IMR-90 (cell line): ENCODE results near the gene MRPL58. TPM values are rescaled to one million over a fixed set of nuclear protein-coding genes. Genes with fewer than 3 reads are reported as not detected.

Source experiments
- ATAC-seq: fragments of 200-7000 bp; cut with Tn5 transposase; 2 replicates; pipeline ENCODE4 v1.9.1; 2020; ENCODE audit warnings: low read depth, mild to moderate bottlenecking, moderate library complexity
- BruUV-seq: library from RNA; stranded (reverse); fragments of 400-500 nt; replicated peaks from 2 replicates; lab custom pipeline; 2021; lab: Mats Ljungman, UMichigan
- CTCF ChIA-PET: fragments of 300-600 bp; formaldehyde crosslinking; extraction: SDS; loops from one replicate; lab custom pipeline; 2021; ENCODE audit warnings: antibody characterized with exemption; lab: Yijun Ruan, JAX
- POLR2A ChIA-PET: fragments of 300-600 bp; sonication (Branson Sonifier 250); formaldehyde crosslinking; loops from one replicate; lab custom pipeline; 2022; ENCODE audit warnings: antibody characterized with exemption; ENCODE audit not compliant: unreplicated experiment; lab: Charles Lee
- DNase-seq: peaks from one replicate; pipeline ENCODE4 v3.0.0; 2013
- H2AFZ ChIP-seq: replicated peaks from 2 replicates; pipeline ENCODE3; 2013; ENCODE audit warnings: low read length, mild to moderate bottlenecking; ENCODE audit not compliant: poor library complexity
- H2AK5ac ChIP-seq: 2 replicates; pipeline ENCODE4 v1.6.1; 2013; ENCODE audit warnings: low read depth, low read length, inconsistent platforms
- H2AK9ac ChIP-seq: replicated peaks from 2 replicates; pipeline ENCODE3; 2013; ENCODE audit warnings: mild to moderate bottlenecking, low read depth, low read length, moderate library complexity; ENCODE audit not compliant: poor library complexity
- H2BK120ac ChIP-seq: 2 replicates; pipeline ENCODE4 v1.6.1; 2013; ENCODE audit warnings: low read depth, low read length, inconsistent platforms
- H2BK15ac ChIP-seq: 3 replicates; pipeline ENCODE4 v1.6.1; 2013; ENCODE audit warnings: low read depth, low read length, inconsistent platforms
- H2BK20ac ChIP-seq: 2 replicates; pipeline ENCODE4 v1.6.1; 2013; ENCODE audit warnings: low read depth, mild to moderate bottlenecking, inconsistent platforms, low read length, moderate library complexity
- H2BK5ac ChIP-seq: 2 replicates; pipeline ENCODE4 v1.6.1; 2013; ENCODE audit warnings: mild to moderate bottlenecking, low read depth, low read length, inconsistent platforms; ENCODE audit not compliant: poor library complexity, severe bottlenecking
- H3K14ac ChIP-seq: replicated peaks from 2 replicates; pipeline ENCODE4 v1.6.1; 2013; ENCODE audit warnings: low read depth, low read length, inconsistent platforms
- H3K18ac ChIP-seq: 2 replicates; pipeline ENCODE4 v1.6.1; 2013; ENCODE audit warnings: low read depth, low read length, control low read depth
- H3K23ac ChIP-seq: 2 replicates; pipeline ENCODE4 v1.6.1; 2013; ENCODE audit warnings: low read depth, low read length, inconsistent platforms
- H3K27ac ChIP-seq: 2 replicates; pipeline ENCODE4 v1.5.1; 2013; ENCODE audit warnings: mild to moderate bottlenecking, control low read depth, low read length; ENCODE audit not compliant: insufficient read depth
- H3K27me3 ChIP-seq: 2 replicates; pipeline ENCODE4 v1.6.1; 2013; ENCODE audit warnings: low read length; ENCODE audit not compliant: control insufficient read depth, insufficient read depth
- H3K36me3 ChIP-seq: 2 replicates; pipeline ENCODE4 v1.6.1; 2013; ENCODE audit warnings: low read length, mixed read lengths; ENCODE audit not compliant: control insufficient read depth, insufficient read depth
- H3K4ac ChIP-seq: 2 replicates; pipeline ENCODE4 v1.6.1; 2013; ENCODE audit warnings: low read depth, low read length, inconsistent platforms
- H3K4me1 ChIP-seq: 2 replicates; pipeline ENCODE4 v1.6.1; 2013; ENCODE audit warnings: low read length, mixed read lengths; ENCODE audit not compliant: control insufficient read depth, insufficient read depth
- H3K4me2 ChIP-seq: 2 replicates; pipeline ENCODE4 v1.6.1; 2013; ENCODE audit warnings: low read depth, mild to moderate bottlenecking, control low read depth, low read length, moderate library complexity
- H3K4me3 ChIP-seq: 2 replicates; pipeline ENCODE4 v1.5.1; 2013; ENCODE audit warnings: low read depth, mild to moderate bottlenecking, control low read depth, low read length, moderate library complexity; ENCODE audit not compliant: insufficient read depth
- H3K56ac ChIP-seq: 2 replicates; pipeline ENCODE4 v1.6.1; 2013; ENCODE audit warnings: low read length, inconsistent platforms; ENCODE audit not compliant: insufficient read depth; ENCODE audit errors: extremely low read depth
- H3K79me1 ChIP-seq, 2 experiments: 2 replicates each; pipeline ENCODE4 v1.6.1; 2013; ENCODE audit warnings: low read length in 2 of 2, inconsistent platforms in 1 of 2, low read depth in 1 of 2
- H3K9ac ChIP-seq: 2 replicates; pipeline ENCODE4 v1.6.1; 2013; ENCODE audit warnings: low read depth, low read length, control low read depth
- H3K9me1 ChIP-seq: 2 replicates; pipeline ENCODE4 v1.6.1; 2013; ENCODE audit warnings: low read length, inconsistent platforms; ENCODE audit not compliant: insufficient read depth
- H3K9me3 ChIP-seq: 2 replicates; pipeline ENCODE4 v1.6.1; 2013; ENCODE audit warnings: low read length; ENCODE audit not compliant: control insufficient read depth, insufficient read depth
- H4K20me1 ChIP-seq: 2 replicates; pipeline ENCODE4 v1.6.1; 2013; ENCODE audit warnings: low read length, inconsistent platforms; ENCODE audit not compliant: insufficient read depth
- H4K5ac ChIP-seq: 2 replicates; pipeline ENCODE4 v1.6.1; 2013; ENCODE audit warnings: mild to moderate bottlenecking, low read depth, low read length, control low read depth
- H4K8ac ChIP-seq, 2 experiments: 2 replicates each; pipeline ENCODE4 v1.6.1; 2013; ENCODE audit warnings: low read depth in 2 of 2, low read length in 2 of 2, control low read depth in 1 of 2, inconsistent platforms in 1 of 2
- H4K91ac ChIP-seq: 2 replicates; pipeline ENCODE4 v1.6.1; 2013; ENCODE audit warnings: low read depth, low read length, inconsistent platforms; ENCODE audit not compliant: insufficient read depth
- BHLHE40 ChIP-seq: fragments of 150-350 bp; IDR thresholded peaks from 2 replicates; pipeline ENCODE4 v1.6.1; 2016; ENCODE audit warnings: mild to moderate bottlenecking, low read depth, low read length
- CHD1 ChIP-seq: IDR thresholded peaks from 2 replicates; pipeline ENCODE4 v1.6.1; 2012; ENCODE audit warnings: low read depth, low read length, improper control_type of control experiment
- CTCF ChIP-seq: conservative IDR thresholded peaks from 2 replicates; pipeline ENCODE4 v1.5.1; 2012; ENCODE audit warnings: mild to moderate bottlenecking, low read depth, low read length, improper control_type of control experiment
- ELK1 ChIP-seq: fragments of 150-350 bp; IDR thresholded peaks from 2 replicates; pipeline ENCODE4 v1.6.1; 2016; ENCODE audit warnings: low read depth, mild to moderate bottlenecking, low read length, moderate library complexity, borderline replicate concordance
- FOS ChIP-seq: fragments of 150-350 bp; IDR thresholded peaks from 2 replicates; pipeline ENCODE4 v1.6.1; 2016; ENCODE audit warnings: low read depth, low read length
- MAFK ChIP-seq: IDR thresholded peaks from 2 replicates; pipeline ENCODE4 v1.6.1; 2012; ENCODE audit warnings: low read depth, low read length, improper control_type of control experiment
- MAZ ChIP-seq: IDR thresholded peaks from 2 replicates; pipeline ENCODE4 v1.6.1; 2012; ENCODE audit warnings: low read depth, mild to moderate bottlenecking, low read length, improper control_type of control experiment, moderate library complexity, borderline replicate concordance
- MXI1 ChIP-seq: IDR thresholded peaks from 2 replicates; pipeline ENCODE4 v1.6.1; 2012; ENCODE audit warnings: low read depth, mild to moderate bottlenecking, low read length, moderate library complexity, borderline replicate concordance
- POLR2A ChIP-seq: IDR thresholded peaks from 2 replicates; pipeline ENCODE4 v1.6.1; 2012; ENCODE audit warnings: mild to moderate bottlenecking, low read depth, low read length
- RAD21 ChIP-seq: IDR thresholded peaks from 2 replicates; pipeline ENCODE4 v1.6.1; 2012; ENCODE audit warnings: low read length, improper control_type of control experiment
- RCOR1 ChIP-seq: IDR thresholded peaks from 2 replicates; pipeline ENCODE4 v1.6.1; 2012; ENCODE audit warnings: mild to moderate bottlenecking, low read length, improper control_type of control experiment; ENCODE audit not compliant: insufficient replicate concordance
- RFX5 ChIP-seq: IDR thresholded peaks from 2 replicates; pipeline ENCODE4 v1.8.0; 2012; ENCODE audit warnings: low read depth, mild to moderate bottlenecking, low read length, moderate library complexity
- SMC3 ChIP-seq: fragments of 150-350 bp; IDR thresholded peaks from 2 replicates; pipeline ENCODE4 v1.6.1; 2016; ENCODE audit warnings: low read depth, mild to moderate bottlenecking, antibody characterized with exemption, low read length, moderate library complexity
- WGBS, 2 experiments: methylation state at CpG; one replicate each; pipeline versions ENCODE4 v1.1.5 to v1.1.7; 2013; ENCODE audit warnings: missing lambda C conversion rate in 2 of 2; ENCODE audit not compliant: insufficient read length in 1 of 2; ENCODE audit errors: extremely low coverage in 2 of 2; 5-methylcytosine and 5-hydroxymethylcytosine counted together
- dilution Hi-C: fragments of 300-500 bp; cut with HindIII; formaldehyde crosslinking; loops from one replicate; pipeline ENCODE4 v1.14.3; 2018; ENCODE audit warnings: low sequenced_read_pairs; ENCODE audit not compliant: unreplicated experiment
- in situ Hi-C: fragments of 300-500 bp; cut with MboI; formaldehyde crosslinking; loops from 3 replicates; pipeline ENCODE4 v1.14.3; 2019; ENCODE audit warnings: low sequenced_read_pairs, inconsistent platforms, mixed read lengths
- intact Hi-C: fragments of 100-400 bp; cut with micrococcal nuclease; formaldehyde crosslinking; loops from 2 replicates; pipeline ENCODE4 v1.10.0; 2022
- polyA plus RNA-seq, 3 experiments: library from polyadenylated mRNA; depleted of rRNA; stranded (reverse); fragments of >200 nt; gene quantifications; 2 replicates each; pipeline ENCODE4 v1.2.3, GENCODE V29; 2012; ENCODE audit warnings: low replicate concordance in 1 of 3
- total RNA-seq: library from RNA; depleted of rRNA; stranded (reverse); fragments of >200 nt; gene quantifications from 2 replicates; pipeline ENCODE4 v1.2.3, GENCODE V29; 2012

The MRPL58 gene
- total and polyA plus RNA-seq, 2 of the 4 experiments (the other 2 are of a cell fraction), result 42.5 to 53.0 TPM

- peaks cover 4% of the 10 kb centered on the region; the same call in 1 of the 2 replicates for H3K9me3 ChIP-seq
- H2AFZ ChIP-seq, result peak overlapping the region; percentile 100
- H4K91ac ChIP-seq, result peak overlapping the region; percentile 62
- peak overlapping the region; percentile 2; the same call in 1 of the 2 replicates for H3K18ac ChIP-seq
- peak overlapping the region; percentile 5; the same call in 1 of the 2 replicates for H2AK5ac ChIP-seq
- H3K4me1 ChIP-seq, result peaks cover 2% of the 10 kb centered on the region
- peak overlapping the region; percentile 10; the same call in 1 of the 2 replicates for H2BK20ac ChIP-seq
- H3K27me3 ChIP-seq, result no peaks in the 10 kb centered on the region
- no TSS peak for BruUV-seq
- peak; percentile 61 for ATAC-seq
- H3K9ac ChIP-seq, result peak overlapping the region; percentile 71
- H3K4me3 ChIP-seq, result peak overlapping the region; percentile 70
- peak overlapping the region; percentile 84 for H3K23ac ChIP-seq
- H4K8ac ChIP-seq, result peak overlapping the region in 1 of 2 experiments; percentile 87; a peak in 2 of 4 replicates
- H3K14ac ChIP-seq, result peak overlapping the region; percentile 91
- ChIA-PET POLR2A (interaction anchor here (0.5 to 1.1 kb wide), 3 partner anchors 22 to 46 kb away, joined by 3 to 7 read pairs (median 4); partner anchors contain the start of gene MRPL58), CTCF (interaction anchor here (0.9 to 1.5 kb wide), 3 partner anchors 15 to 80 kb away, joined by 3 to 4 read pairs (median 3); no protein-coding TSS in a partner anchor)
- dilution Hi-C loops (no loop called here), intact Hi-C loops (no loop called here), in situ Hi-C loops (no loop called here)
- H3K56ac ChIP-seq, result peak overlapping the region; percentile 72
- peaks cover 7% of the 10 kb centered on the region for H3K36me3 ChIP-seq
- DNase-seq, result peak; percentile 85
- peaks cover 10% of the 10 kb centered on the region for H4K20me1 ChIP-seq
- peak overlapping the region; percentile 73 for H3K27ac ChIP-seq
- H3K79me1 ChIP-seq, result peaks cover 0 to 4% of the 10 kb centered on the region in 2 experiments; a peak in 1 of 4 replicates
- peak overlapping the region; percentile 2; the same call in 1 of the 2 replicates for H4K5ac ChIP-seq
- H3K9me1 ChIP-seq, result peaks cover 13% of the 10 kb centered on the region; the same call in 1 of the 2 replicates
- H2BK120ac ChIP-seq, result peak overlapping the region; percentile 77
- peak overlapping the region; percentile 67 for H3K4ac ChIP-seq
- WGBS, 2 experiments, result 0% methylated on average over 23 of the region's 43 CpGs; no CpG with 5 or more reads in 1 of the 2 experiments
- H2BK15ac ChIP-seq, result peak overlapping the region; percentile 11; the same call in 1 of the 3 replicates
- H2BK5ac ChIP-seq, result peak overlapping the region; percentile 77
- peak overlapping the region; percentile 90 for H2AK9ac ChIP-seq
- peak overlapping the region; percentile 73 for H3K4me2 ChIP-seq
- TF ChIP-seq MAFK (no peak), RCOR1 (peak; percentile 28), BHLHE40 (0 out of 2 replicates have a peak, but pooled peaks have one; percentile 5), POLR2A (no peak), MAZ (peak; percentile 60; the same call in 1 of the 2 replicates), CTCF (no peak), CHD1 (no peak), RFX5 (no peak), MXI1 (peak; percentile 47; the same call in 1 of the 2 replicates), RAD21 (no peak), FOS (0 out of 2 replicates have a peak, but pooled peaks have one; percentile 27), ELK1 (no peak), SMC3 (no peak)
Measured at GRCh38 chr17:75034236-75034908, 21.9 kb downstream of the MRPL58 start.
